ENCODE results near the gene CTSD. TPM values are rescaled to one million over a fixed set of nuclear protein-coding genes. Genes with fewer than 3 reads are reported as not detected.

Gene CTSD
- total RNA-seq, 4 donors from 2014 or later: 359 to 1,165 (median 624) TPM

DNA sequence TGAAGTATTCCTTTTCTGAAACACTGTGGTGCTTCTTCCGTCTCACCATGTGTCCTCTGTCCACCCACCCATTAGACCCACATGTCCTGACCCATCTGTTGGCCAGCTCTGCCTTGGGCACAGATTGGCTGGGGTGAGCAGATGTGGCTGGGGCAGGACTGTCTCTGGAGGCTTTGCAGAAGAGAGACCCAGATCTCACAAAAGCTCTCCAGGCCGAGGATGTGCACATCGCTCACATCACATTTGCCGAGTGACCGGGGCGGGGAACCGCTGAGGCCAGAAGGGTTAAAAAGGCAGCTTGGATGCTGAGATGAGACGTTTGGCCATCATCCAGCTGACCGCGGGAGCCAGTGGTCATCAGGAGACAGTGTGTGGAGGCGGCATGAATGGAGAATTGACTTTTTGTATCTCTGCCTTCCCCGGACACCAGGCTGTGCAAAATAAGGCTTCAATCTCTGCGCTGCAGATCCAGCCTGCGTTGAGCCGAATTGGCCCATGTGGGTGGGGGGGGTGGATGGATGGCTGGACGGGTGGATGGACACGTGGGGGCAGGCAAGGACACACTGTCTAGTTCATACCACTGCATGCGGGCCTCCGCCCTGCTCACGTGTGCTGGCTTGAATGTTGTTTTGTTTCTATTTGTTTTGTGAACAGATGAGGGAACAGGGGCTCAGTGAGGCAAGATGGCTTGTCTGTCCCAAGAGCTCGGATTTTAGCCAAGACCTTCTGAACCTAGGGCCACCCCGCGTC, 19.4 kb downstream of the CTSD start:
- DNase-seq (ENCODE audit: low spot score) (no peak), ATAC-seq (ENCODE audit: low FRiP score) (no peak)

DNA sequence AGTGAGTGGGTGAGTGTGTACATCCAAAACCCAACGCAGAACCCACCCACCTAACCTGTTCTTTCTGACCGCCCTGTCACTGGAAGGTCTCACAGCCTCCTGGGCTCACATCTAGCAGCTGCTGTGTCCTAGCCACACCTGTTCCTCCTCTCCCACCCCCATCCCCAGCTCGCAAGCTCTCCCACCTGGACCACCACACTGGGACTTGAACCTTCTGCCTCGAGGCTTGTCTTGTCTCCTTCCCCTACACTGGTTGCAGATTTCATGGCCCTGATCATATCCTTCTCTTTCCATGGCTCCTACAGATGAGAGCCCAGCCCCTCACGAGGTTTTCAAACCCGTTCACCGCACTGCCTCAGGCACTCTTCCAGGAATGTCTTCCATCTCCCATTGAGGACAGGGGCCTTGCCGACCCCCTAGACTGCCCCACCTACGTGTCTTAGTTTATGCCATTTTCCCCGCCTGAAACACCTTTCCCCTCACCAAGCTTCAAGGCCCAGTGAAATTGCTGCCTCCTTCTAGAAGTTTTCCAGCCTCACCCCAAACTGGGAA, 20.1 kb downstream of the CTSD start:
- TF ChIP-seq, protein P1, sequence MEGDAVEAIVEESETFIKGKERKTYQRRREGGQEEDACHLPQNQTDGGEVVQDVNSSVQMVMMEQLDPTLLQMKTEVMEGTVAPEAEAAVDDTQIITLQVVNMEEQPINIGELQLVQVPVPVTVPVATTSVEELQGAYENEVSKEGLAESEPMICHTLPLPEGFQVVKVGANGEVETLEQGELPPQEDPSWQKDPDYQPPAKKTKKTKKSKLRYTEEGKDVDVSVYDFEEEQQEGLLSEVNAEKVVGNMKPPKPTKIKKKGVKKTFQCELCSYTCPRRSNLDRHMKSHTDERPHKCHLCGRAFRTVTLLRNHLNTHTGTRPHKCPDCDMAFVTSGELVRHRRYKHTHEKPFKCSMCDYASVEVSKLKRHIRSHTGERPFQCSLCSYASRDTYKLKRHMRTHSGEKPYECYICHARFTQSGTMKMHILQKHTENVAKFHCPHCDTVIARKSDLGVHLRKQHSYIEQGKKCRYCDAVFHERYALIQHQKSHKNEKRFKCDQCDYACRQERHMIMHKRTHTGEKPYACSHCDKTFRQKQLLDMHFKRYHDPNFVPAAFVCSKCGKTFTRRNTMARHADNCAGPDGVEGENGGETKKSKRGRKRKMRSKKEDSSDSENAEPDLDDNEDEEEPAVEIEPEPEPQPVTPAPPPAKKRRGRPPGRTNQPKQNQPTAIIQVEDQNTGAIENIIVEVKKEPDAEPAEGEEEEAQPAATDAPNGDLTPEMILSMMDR (IDR thresholded peaks at IDR 0.05): no peak
- DNase-seq (ENCODE audit: low spot score) (no peak), ATAC-seq (ENCODE audit: low FRiP score) (no peak)

More for the DNA sequence above, 19.4 kb downstream of the CTSD start:
- TF ChIP-seq, protein P1 (IDR thresholded peaks at IDR 0.05): no peak

DNA sequence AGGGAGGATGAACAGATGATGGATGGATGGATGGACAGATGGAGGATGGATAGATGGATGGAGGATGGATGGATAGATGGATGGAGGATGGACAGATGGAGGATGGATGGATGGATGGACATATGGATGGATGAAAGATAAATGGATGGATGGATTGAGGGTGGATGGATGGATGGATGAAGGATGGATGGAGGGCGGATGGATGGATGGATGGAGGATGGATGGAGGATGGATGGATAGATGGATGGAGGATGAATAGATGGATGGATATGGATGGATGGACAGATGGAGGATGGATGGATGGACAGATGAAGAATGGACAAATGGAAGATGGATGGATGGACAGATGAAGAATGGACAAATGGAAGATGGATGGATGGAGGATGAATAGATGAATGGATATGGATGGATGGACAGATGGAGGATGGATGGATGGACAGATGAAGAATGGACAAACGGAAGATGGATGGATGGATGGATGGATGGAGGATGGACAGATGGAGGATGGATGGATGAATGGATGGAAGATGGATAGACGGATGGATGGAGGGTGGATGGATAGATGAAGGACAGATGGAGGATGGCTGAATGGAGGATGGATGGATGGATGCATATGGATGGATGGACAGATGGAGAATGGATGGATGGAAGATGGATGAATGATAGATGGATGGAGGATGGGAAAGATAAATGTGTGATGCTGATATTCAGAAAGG, 20.7 kb downstream of the CTSD start:
- TF ChIP-seq, protein P1 (IDR thresholded peaks at IDR 0.05): no peak
- DNase-seq (ENCODE audit: low spot score): no peak
- ATAC-seq (ENCODE audit: low FRiP score): no peak

DNA sequence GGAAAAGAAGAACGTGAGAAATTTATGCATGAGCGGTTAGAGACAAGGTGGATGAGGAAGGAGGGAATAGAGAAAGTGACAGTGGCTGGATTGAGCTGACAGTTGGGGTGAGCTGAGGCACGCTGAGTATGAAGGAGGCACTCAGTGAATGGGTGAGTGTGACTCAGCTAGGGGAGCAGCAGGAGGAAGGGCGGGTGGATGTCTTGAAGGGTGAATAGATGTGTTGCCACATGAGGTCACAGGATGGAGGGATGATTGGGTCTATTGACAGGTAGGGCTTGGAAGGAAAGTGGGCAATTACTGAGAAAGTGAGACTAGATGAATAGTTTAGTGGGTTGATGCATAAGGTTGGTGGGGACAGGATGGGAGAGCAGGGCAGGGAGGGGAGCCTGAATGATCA, 21.4 kb downstream of the CTSD start:
- TF ChIP-seq, protein P1 (IDR thresholded peaks at IDR 0.05): no peak
- DNase-seq (ENCODE audit: low spot score) (no peak), ATAC-seq (ENCODE audit: low FRiP score) (no peak)

DNA sequence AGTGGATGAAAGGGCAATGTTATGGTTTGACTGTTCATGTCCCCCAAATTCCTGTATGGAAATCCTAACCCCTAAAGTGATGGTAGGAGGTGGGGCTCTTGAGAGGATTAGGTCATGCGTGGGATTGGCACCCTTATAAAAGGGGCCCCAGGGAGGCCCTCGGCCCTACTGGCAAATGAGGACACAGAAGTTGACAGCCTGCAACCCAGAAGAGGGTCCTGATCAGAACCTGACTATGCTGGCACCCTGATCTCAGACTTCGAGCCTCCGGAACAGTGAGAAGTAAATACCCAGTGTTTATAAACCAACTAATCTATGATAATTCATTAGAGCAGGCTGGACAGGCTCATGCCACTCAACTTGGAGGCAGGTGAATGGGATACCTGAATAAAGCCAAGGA, 22.0 kb downstream of the CTSD start:
- ATAC-seq (ENCODE audit: low FRiP score) (no peak), DNase-seq (ENCODE audit: low spot score) (no peak)
- TF ChIP-seq, protein P1 (IDR thresholded peaks at IDR 0.05): no peak

DNA sequence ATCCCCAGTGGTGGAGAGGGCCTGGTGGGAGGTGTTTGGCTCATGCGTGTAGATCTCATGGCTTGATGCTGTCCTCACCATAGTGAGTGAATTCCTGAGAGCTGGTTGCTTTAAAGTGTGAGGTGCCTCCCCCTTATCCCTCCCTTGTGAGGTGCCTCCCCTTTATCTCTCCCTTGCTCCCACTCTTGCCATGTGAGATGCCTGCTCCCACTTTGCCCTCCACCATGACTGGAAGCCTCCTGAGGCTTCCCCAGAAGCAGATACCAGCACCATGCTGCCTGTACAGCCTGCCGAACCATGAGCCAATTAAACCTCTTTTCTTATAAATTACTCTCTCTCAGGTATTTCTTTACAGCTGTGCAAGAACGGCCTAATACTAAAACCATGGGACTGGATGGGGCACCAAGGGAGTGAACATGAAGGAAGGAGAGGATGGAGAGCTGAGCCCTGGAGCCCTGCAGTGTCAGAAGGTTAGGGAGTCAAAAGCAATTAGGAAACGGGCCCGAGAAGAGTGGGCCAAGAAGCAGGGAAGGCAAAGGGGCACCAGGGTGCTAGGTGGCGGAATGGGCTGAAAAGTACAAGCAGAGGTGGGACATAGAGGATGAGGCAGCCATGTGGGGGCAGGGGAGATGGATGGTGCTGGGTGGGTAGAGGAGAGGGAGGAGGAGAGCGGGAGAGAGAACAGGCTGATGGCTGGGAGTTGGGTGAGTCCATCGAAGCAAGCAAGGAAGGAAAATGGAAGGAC, 22.8 kb downstream of the CTSD start:
- TF ChIP-seq, protein P1 (IDR thresholded peaks at IDR 0.05): no peak
- DNase-seq (ENCODE audit: low spot score) (no peak), ATAC-seq (ENCODE audit: low FRiP score) (no peak)

Data from omental fat pad (tissue), 4 donors.